ENCODE data around the gene CAPN7. TPM values are rescaled to one million over a fixed set of nuclear protein-coding genes. Genes with fewer than 3 reads are reported as not detected.

The CAPN7 gene
- polyA plus RNA-seq, 3 donors = 11.7 to 20.8 (median 14.7) TPM

DNA sequence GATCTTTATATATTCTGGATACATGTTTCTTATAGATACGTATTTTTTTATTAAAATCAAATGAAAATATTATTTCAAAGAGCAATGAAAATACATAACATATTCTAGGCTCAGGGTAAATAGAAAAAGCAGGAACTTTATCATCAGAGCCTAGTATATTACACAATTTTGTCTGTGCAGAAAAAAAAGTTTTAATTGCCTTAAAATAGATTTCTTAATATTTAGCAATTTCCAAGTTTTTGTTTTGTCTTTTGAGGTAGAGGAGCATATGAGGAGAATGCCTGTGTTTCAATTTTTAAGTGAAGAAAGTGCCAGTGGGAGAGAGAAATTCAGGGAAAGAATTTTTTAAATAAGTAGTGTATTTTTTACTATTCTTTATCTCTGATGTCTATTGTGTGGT lies 10.5 kb downstream of the CAPN7 start:
- H3K36me3 Mint-ChIP-seq = peaks cover 59 to 72% of the 10 kb centered on the region in 2 donors
- H3K36me3 ChIP-seq (replicated peaks in 1 of 2; ENCODE audit: control insufficient read depth in 1 of 2, insufficient read depth in 2 of 2, low read length in 2 of 2) = peaks cover 52 to 76% of the 10 kb centered on the region in 2 donors

DNA sequence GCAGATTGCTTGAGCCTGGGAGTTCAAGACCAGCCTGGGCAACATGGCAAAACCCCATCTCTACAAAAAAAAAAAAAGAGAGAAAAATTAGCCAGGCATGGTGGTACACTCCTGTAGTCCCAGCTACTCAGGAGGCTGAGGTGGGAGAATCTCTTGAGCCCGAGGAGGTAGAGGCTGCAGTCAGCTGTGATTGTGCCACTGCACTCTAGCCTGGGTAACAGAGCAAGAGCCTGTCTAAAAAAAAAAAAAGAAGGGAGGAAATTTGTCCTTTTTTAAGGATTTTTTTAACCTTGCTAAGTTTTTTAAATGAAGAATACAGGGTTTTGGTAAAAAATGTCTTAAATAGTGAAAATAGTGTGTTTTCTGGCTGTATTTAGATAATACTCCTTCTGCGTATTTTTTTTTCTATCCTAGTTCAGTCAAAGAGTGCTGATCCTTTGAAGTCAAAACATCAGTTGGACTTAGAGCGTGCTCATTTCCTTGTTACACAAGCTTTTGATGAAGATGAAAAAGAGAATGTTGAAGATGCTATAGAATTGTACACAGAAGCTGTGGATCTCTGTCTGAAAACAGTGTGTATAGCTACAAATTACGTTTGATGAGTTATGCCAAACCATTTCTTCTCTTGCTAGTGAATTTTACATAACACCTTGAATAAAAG lies 11.1 kb downstream of the CAPN7 start:
- Histone ChIP-seq H3K4me3 (replicated peaks in 1 of 3; ENCODE audit: low read depth in 2 of 3, low read length in 3 of 3) (no peak overlapping the region), H3K27ac (ENCODE audit: low read depth in 1 of 2, low read length in 2 of 2) (peak overlapping the region in 1 of 2 donors; percentile 8), H3K79me2 (ENCODE audit: insufficient read depth, low read length) (peaks cover 14% of the 10 kb centered on the region), H3K9ac (ENCODE audit: insufficient read depth, low read length, poor library complexity, severe bottlenecking) (no peak overlapping the region), H3K4me1 (ENCODE audit: control insufficient read depth in 1 of 2, insufficient read depth in 2 of 2, low read length in 2 of 2) (peaks cover 36 to 44% of the 10 kb centered on the region in 2 donors), H3K27me3 (ENCODE audit: control insufficient read depth in 2 of 2, insufficient read depth in 2 of 2, low read length in 2 of 2) (no peaks in the 10 kb centered on the region), H2AFZ (ENCODE audit: insufficient read depth, low read depth, low read length, poor library complexity, severe bottlenecking) (no peak overlapping the region), H3K36me3 (replicated peaks in 1 of 2; ENCODE audit: control insufficient read depth in 1 of 2, insufficient read depth in 2 of 2, low read length in 2 of 2) (peaks cover 54 to 78% of the 10 kb centered on the region in 2 donors), H3K9me3 (replicated peaks in 1 of 2; ENCODE audit: control insufficient read depth in 1 of 2, insufficient read depth in 1 of 2, low read length in 2 of 2) (no peaks in the 10 kb centered on the region), H3K4me2 (replicated peaks; ENCODE audit: extremely low read depth, low read length, poor library complexity, severe bottlenecking) (no peak overlapping the region), H4K20me1 (ENCODE audit: insufficient read depth, low read length) (peaks cover 18% of the 10 kb centered on the region)
- peaks cover 59 to 70% of the 10 kb centered on the region in 2 donors for H3K36me3 Mint-ChIP-seq
- H3K9me3 Mint-ChIP-seq = no peaks in the 10 kb centered on the region
- TF ChIP-seq, protein P1, sequence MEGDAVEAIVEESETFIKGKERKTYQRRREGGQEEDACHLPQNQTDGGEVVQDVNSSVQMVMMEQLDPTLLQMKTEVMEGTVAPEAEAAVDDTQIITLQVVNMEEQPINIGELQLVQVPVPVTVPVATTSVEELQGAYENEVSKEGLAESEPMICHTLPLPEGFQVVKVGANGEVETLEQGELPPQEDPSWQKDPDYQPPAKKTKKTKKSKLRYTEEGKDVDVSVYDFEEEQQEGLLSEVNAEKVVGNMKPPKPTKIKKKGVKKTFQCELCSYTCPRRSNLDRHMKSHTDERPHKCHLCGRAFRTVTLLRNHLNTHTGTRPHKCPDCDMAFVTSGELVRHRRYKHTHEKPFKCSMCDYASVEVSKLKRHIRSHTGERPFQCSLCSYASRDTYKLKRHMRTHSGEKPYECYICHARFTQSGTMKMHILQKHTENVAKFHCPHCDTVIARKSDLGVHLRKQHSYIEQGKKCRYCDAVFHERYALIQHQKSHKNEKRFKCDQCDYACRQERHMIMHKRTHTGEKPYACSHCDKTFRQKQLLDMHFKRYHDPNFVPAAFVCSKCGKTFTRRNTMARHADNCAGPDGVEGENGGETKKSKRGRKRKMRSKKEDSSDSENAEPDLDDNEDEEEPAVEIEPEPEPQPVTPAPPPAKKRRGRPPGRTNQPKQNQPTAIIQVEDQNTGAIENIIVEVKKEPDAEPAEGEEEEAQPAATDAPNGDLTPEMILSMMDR (IDR thresholded peaks at IDR 0.05) = no peak
- H3K27ac Mint-ChIP-seq = peak overlapping the region; percentile 64 to 91 (median 80)
- no peak for DNase-seq
- H3K27me3 Mint-ChIP-seq (ENCODE audit: low read depth in 3 of 3) = no peaks in the 10 kb centered on the region
- H3K4me3 Mint-ChIP-seq = no peak overlapping the region
- H3K4me1 Mint-ChIP-seq = peaks cover 43% of the 10 kb centered on the region
- intact Hi-C loops (cut with micrococcal nuclease) = no loop called here
- 66% methylated on average over 2 of the region's 4 CpGs for WGBS (ENCODE audit: insufficient coverage)

More for the DNA sequence above, 10.5 kb downstream of the CAPN7 start:
- H3K27ac Mint-ChIP-seq = peak overlapping the region; percentile 64 to 91 (median 80)
- Histone ChIP-seq H3K9ac (ENCODE audit: insufficient read depth, low read length, poor library complexity, severe bottlenecking) (no peak overlapping the region), H4K20me1 (ENCODE audit: insufficient read depth, low read length) (peaks cover 18% of the 10 kb centered on the region), H3K4me1 (ENCODE audit: control insufficient read depth in 1 of 2, insufficient read depth in 2 of 2, low read length in 2 of 2) (peaks cover 36 to 44% of the 10 kb centered on the region in 2 donors), H3K9me3 (replicated peaks in 1 of 2; ENCODE audit: control insufficient read depth in 1 of 2, insufficient read depth in 1 of 2, low read length in 2 of 2) (no peaks in the 10 kb centered on the region), H2AFZ (ENCODE audit: insufficient read depth, low read depth, low read length, poor library complexity, severe bottlenecking) (no peak overlapping the region), H3K4me3 (replicated peaks in 1 of 3; ENCODE audit: low read depth in 2 of 3, low read length in 3 of 3) (no peak overlapping the region), H3K27me3 (ENCODE audit: control insufficient read depth in 2 of 2, insufficient read depth in 2 of 2, low read length in 2 of 2) (no peaks in the 10 kb centered on the region), H3K4me2 (replicated peaks; ENCODE audit: extremely low read depth, low read length, poor library complexity, severe bottlenecking) (peak overlapping the region; percentile 29), H3K27ac (ENCODE audit: low read depth in 1 of 2, low read length in 2 of 2) (peak overlapping the region in 1 of 2 donors; percentile 70), H3K79me2 (ENCODE audit: insufficient read depth, low read length) (peaks cover 14% of the 10 kb centered on the region)
- H3K27me3 Mint-ChIP-seq (ENCODE audit: low read depth in 3 of 3) = no peaks in the 10 kb centered on the region
- no CpG with 5 or more reads among the region's 1 CpG for WGBS (ENCODE audit: insufficient coverage)
- no peaks in the 10 kb centered on the region for H3K9me3 Mint-ChIP-seq
- peak overlapping the region in 1 of 2 donors; percentile 11 for H3K4me3 Mint-ChIP-seq
- H3K4me1 Mint-ChIP-seq = peaks cover 43% of the 10 kb centered on the region
- intact Hi-C loops (cut with micrococcal nuclease) = no loop called here
- DNase-seq = peak in 1 of 3 donors; percentile 25
- TF ChIP-seq, protein P1 (IDR thresholded peaks at IDR 0.05) = no peak
